Osteoblast (primary cell): ENCODE results near the gene SWAP70. TPM values are rescaled to one million over a fixed set of nuclear protein-coding genes. Genes with fewer than 3 reads are reported as not detected.

ENCODE experiments used
- DNase-seq: peaks from one replicate; pipeline ENCODE4 v3.0.0; 2011; ENCODE audit warnings: low spot score, mixed read lengths; ENCODE audit not compliant: insufficient read length; ENCODE audit errors: missing footprints
- H2AFZ ChIP-seq: 2 replicates; pipeline ENCODE4 v1.6.0; 2011; ENCODE audit warnings: mild to moderate bottlenecking, low read length
- H3K27ac ChIP-seq: 2 replicates; pipeline ENCODE4 v1.5.1; 2011; ENCODE audit warnings: mild to moderate bottlenecking, low read depth, low read length, moderate library complexity
- H3K27me3 ChIP-seq: 2 replicates; pipeline ENCODE4 v1.6.0; 2012; ENCODE audit warnings: mild to moderate bottlenecking, control low read depth, inconsistent platforms, low read length, moderate library complexity; ENCODE audit not compliant: insufficient read depth
- H3K36me3 ChIP-seq: 2 replicates; pipeline ENCODE4 v1.5.1; 2011; ENCODE audit warnings: mild to moderate bottlenecking, low read length, control low read depth, moderate library complexity; ENCODE audit not compliant: insufficient read depth
- H3K4me1 ChIP-seq: 2 replicates; pipeline ENCODE4 v1.5.1; 2011; ENCODE audit warnings: mild to moderate bottlenecking, low read length, control low read depth, moderate library complexity; ENCODE audit not compliant: insufficient read depth
- H3K4me2 ChIP-seq: 2 replicates; pipeline ENCODE4 v1.6.0; 2011; ENCODE audit warnings: mild to moderate bottlenecking, low read length; ENCODE audit not compliant: insufficient read depth
- H3K4me3 ChIP-seq: fragments of 200-600 bp; sonication (generic); 3 replicates; pipeline ENCODE4 v1.5.1; 2012; ENCODE audit warnings: mild to moderate bottlenecking, low read length, inconsistent platforms; ENCODE audit not compliant: insufficient read depth
- H3K79me2 ChIP-seq: 2 replicates; pipeline ENCODE4 v1.6.0; 2012; ENCODE audit warnings: mild to moderate bottlenecking, low read length, control low read depth, inconsistent platforms; ENCODE audit not compliant: insufficient read depth
- H3K9me3 ChIP-seq: 2 replicates; pipeline ENCODE4 v1.5.1; 2011; ENCODE audit warnings: low read depth, low read length, control low read depth
- H4K20me1 ChIP-seq: 2 replicates; pipeline ENCODE4 v1.6.0; 2012; ENCODE audit warnings: mild to moderate bottlenecking, low read length, control low read depth; ENCODE audit not compliant: insufficient read depth
- total RNA-seq: library from RNA; depleted of rRNA; stranded (reverse); fragments of >200 nt; gene quantifications from 2 replicates; pipeline ENCODE4 v1.2.3, GENCODE V29; 2012
- TF ChIP-seq, protein P1 (sequence below): IDR thresholded peaks from 2 replicates; pipeline ENCODE4 v1.5.1; 2011; ENCODE audit warnings: mild to moderate bottlenecking, low read depth, low read length, moderate library complexity; ENCODE audit errors: extremely low read depth

SWAP70 gene
- total RNA-seq, 1 donor: 62.2 TPM

DNA sequence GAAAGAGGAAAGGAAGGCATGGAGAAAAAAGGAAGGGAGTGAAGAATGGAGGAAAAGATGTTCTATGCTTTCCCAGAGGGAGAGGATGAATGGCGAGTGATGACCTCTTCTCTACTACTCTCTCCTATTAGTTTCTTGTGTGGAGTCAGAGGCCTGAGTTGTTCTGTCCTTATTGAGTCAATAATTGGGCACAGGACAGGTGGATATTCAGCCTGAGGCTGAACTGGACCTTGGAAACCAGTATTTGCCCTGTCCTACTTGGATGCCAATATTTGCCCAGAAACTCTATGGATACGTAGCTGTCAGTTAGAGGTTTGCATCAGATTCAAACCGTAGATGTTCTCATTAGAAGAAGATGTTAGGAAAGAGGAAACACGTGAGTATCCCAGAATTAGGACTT is 17.6 kb upstream of the SWAP70 start:
- H3K4me2 ChIP-seq: no peak overlapping the region
- TF ChIP-seq, protein P1, sequence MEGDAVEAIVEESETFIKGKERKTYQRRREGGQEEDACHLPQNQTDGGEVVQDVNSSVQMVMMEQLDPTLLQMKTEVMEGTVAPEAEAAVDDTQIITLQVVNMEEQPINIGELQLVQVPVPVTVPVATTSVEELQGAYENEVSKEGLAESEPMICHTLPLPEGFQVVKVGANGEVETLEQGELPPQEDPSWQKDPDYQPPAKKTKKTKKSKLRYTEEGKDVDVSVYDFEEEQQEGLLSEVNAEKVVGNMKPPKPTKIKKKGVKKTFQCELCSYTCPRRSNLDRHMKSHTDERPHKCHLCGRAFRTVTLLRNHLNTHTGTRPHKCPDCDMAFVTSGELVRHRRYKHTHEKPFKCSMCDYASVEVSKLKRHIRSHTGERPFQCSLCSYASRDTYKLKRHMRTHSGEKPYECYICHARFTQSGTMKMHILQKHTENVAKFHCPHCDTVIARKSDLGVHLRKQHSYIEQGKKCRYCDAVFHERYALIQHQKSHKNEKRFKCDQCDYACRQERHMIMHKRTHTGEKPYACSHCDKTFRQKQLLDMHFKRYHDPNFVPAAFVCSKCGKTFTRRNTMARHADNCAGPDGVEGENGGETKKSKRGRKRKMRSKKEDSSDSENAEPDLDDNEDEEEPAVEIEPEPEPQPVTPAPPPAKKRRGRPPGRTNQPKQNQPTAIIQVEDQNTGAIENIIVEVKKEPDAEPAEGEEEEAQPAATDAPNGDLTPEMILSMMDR: no peak
- no peak overlapping the region for H2AFZ ChIP-seq
- no peak for DNase-seq
- no peak overlapping the region for H3K27ac ChIP-seq
- no peaks in the 10 kb centered on the region for H3K36me3 ChIP-seq
- no peaks in the 10 kb centered on the region for H3K9me3 ChIP-seq
- H4K20me1 ChIP-seq: no peaks in the 10 kb centered on the region
- H3K4me1 ChIP-seq: no peaks in the 10 kb centered on the region
- H3K79me2 ChIP-seq: no peaks in the 10 kb centered on the region
- H3K27me3 ChIP-seq: no peaks in the 10 kb centered on the region
- no peak overlapping the region for H3K4me3 ChIP-seq

DNA sequence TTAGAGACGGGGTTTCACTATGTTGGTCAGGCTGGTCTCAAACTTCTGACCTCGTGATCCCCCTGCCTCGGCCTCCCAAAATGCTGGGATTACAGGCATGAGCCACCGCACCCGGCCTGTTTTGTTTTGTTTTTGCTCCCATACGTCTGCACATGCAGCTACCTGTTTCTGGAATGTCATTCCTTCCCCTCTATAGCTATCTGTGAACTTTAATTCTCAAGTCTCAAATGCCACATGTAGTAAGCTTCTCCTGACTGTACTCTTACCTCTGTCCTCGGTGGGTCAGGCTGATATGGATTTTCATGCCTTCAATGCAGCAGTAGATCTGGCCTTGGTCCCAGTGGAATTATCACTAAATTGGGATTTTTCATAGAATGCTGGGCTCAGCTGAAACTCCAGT is 12.4 kb upstream of the SWAP70 start:
- Histone ChIP-seq H3K4me3 (no peak overlapping the region), H3K4me2 (no peak overlapping the region), H3K36me3 (no peaks in the 10 kb centered on the region), H2AFZ (no peak overlapping the region), H3K27ac (no peak overlapping the region), H3K79me2 (no peaks in the 10 kb centered on the region), H3K27me3 (no peaks in the 10 kb centered on the region), H4K20me1 (no peaks in the 10 kb centered on the region), H3K4me1 (no peaks in the 10 kb centered on the region), H3K9me3 (no peaks in the 10 kb centered on the region)
- DNase-seq: no peak
- TF ChIP-seq, protein P1: no peak

DNA sequence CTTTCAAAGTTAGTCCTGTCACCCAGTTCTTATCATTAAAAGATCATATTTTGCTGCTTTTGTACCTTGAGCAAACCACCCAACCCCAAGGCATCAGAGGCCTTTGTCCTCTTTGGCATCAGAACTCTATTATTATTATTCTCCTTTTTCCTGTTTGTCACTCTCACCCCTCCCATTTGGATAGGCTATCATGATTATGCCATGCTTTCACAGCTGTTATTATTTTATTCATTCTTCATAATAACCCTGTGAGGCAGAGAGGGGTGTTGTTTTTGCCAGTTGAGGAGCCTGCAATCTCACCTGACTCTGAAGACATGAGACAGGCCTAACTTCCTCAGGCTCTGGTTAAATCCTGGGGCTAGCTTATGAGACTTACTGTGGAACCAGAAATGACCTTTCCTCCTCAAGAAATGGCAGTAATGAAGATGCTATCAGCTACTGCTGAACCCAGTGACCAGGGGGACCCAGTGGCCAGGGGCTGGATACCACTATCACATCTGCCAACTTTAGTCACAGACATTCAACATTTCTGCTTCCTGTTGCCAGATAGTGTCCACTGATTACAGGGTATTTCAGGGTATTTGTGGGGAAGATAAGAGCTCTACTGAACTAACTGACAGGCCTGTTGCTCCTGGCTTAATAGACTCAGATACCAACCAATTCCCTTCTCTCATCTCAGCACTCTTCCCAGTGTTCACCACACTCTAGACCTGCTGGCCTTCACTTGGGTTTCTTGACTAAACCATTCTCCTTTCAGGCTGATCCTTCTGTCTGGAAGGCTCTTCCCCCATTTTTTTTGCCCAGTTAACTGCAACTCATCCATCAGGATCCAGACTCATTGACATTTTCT is 11.8 kb upstream of the SWAP70 start:
- Histone ChIP-seq H2AFZ (no peak overlapping the region), H3K79me2 (no peaks in the 10 kb centered on the region), H3K27me3 (no peaks in the 10 kb centered on the region), H3K4me1 (no peaks in the 10 kb centered on the region), H3K9me3 (no peaks in the 10 kb centered on the region), H3K27ac (no peak overlapping the region), H4K20me1 (no peaks in the 10 kb centered on the region), H3K4me2 (no peak overlapping the region), H3K4me3 (no peak overlapping the region), H3K36me3 (no peaks in the 10 kb centered on the region)
- TF ChIP-seq, protein P1: no peak
- DNase-seq: no peak

DNA sequence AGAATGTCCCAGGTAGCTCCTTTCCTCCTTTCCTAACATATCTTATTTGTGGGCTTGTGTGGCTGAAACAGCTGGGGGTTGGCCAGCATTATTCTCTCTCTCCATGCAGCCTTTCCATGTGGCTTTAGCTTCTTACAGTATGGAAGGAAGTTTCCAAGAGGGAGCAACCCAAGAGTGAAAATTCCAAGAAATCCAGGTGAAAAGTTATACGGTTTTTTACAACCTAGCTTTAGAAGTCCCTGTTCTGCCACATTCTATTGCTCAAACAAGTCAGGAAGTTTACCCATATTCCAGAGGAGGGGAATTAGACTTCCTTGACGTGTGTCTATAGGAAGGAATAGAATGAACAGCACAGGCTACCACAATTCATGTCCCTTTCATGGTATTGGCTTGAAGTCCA is 10.0 kb upstream of the SWAP70 start:
- H3K4me2 ChIP-seq: no peak overlapping the region
- no peaks in the 10 kb centered on the region for H3K27me3 ChIP-seq
- H3K4me1 ChIP-seq: no peaks in the 10 kb centered on the region
- H4K20me1 ChIP-seq: no peaks in the 10 kb centered on the region
- H3K36me3 ChIP-seq: no peaks in the 10 kb centered on the region
- H3K27ac ChIP-seq: no peak overlapping the region
- no peak overlapping the region for H2AFZ ChIP-seq
- H3K9me3 ChIP-seq: no peaks in the 10 kb centered on the region
- H3K79me2 ChIP-seq: no peaks in the 10 kb centered on the region
- no peak overlapping the region for H3K4me3 ChIP-seq
- no peak for DNase-seq
- TF ChIP-seq, protein P1: no peak
